ENCODE results near the gene C10orf67. TPM values are rescaled to one million over a fixed set of nuclear protein-coding genes. Genes with fewer than 3 reads are reported as not detected.
"Not testable (repeated sequence)": the region's sequence is repeated elsewhere in the genome, so short reads cannot be mapped to it uniquely, and the experiment has no call there.

C10orf67 gene
- polyA plus RNA-seq, 1 experiment: 0.15 TPM

GRCh38 chr10:23253780-23254179, 90.8 kb downstream of the C10orf67 start:
- Histone ChIP-seq H3K27me3 (ENCODE audit: control insufficient read depth, insufficient read depth, low read length) (no peaks in the 10 kb centered on the region), H3K36me3 (ENCODE audit: control insufficient read depth, insufficient read depth, low read length) (no peaks in the 10 kb centered on the region), H3K4me3 (ENCODE audit: low read depth, low read length) (no peak overlapping the region)
- no peak for TF ChIP-seq CTCF (IDR thresholded peaks at IDR 0.05; ENCODE audit: insufficient read depth, low read depth, low read length)
- ChIA-PET POLR2A (no interaction called here), CTCF (no interaction called here)
- no peak for DNase-seq (ENCODE audit: low read depth)

GRCh38 chr10:23252859-23253258, 91.7 kb downstream of the C10orf67 start:
- DNase-seq (ENCODE audit: low read depth); H3K36me3 ChIP-seq (ENCODE audit: control insufficient read depth, insufficient read depth, low read length); H3K27me3 ChIP-seq (ENCODE audit: control insufficient read depth, insufficient read depth, low read length); POLR2A ChIA-PET; CTCF ChIA-PET; H3K4me3 ChIP-seq (ENCODE audit: low read depth, low read length): not testable (repeated sequence)

- H3K27me3 ChIP-seq (ENCODE audit: control insufficient read depth, insufficient read depth, low read length); H3K4me3 ChIP-seq (ENCODE audit: low read depth, low read length); POLR2A ChIA-PET; H3K36me3 ChIP-seq (ENCODE audit: control insufficient read depth, insufficient read depth, low read length); DNase-seq (ENCODE audit: low read depth): not testable (repeated sequence)
- CTCF ChIA-PET: interaction anchor here (1.4 kb wide), 1 partner anchor 84 kb away, joined by 3 read pairs; no protein-coding TSS in a partner anchor
Measured at GRCh38 chr10:23241779-23242178, 102.8 kb downstream of the C10orf67 start.

GRCh38 chr10:23238015-23238414, 106.6 kb downstream of the C10orf67 start:
- POLR2A ChIA-PET: no interaction called here
- H3K4me3 ChIP-seq (ENCODE audit: low read depth, low read length): no peak overlapping the region
- CTCF ChIA-PET: no interaction called here
- no peaks in the 10 kb centered on the region for H3K36me3 ChIP-seq (ENCODE audit: control insufficient read depth, insufficient read depth, low read length)
- no peaks in the 10 kb centered on the region for H3K27me3 ChIP-seq (ENCODE audit: control insufficient read depth, insufficient read depth, low read length)
- no peak for TF ChIP-seq CTCF (IDR thresholded peaks at IDR 0.05; ENCODE audit: insufficient read depth, low read depth, low read length)
- DNase-seq (ENCODE audit: low read depth): no peak

GRCh38 chr10:23230582-23230981, 114.0 kb downstream of the C10orf67 start:
- Histone ChIP-seq H3K27me3 (ENCODE audit: control insufficient read depth, insufficient read depth, low read length) (no peaks in the 10 kb centered on the region), H3K36me3 (ENCODE audit: control insufficient read depth, insufficient read depth, low read length) (no peaks in the 10 kb centered on the region), H3K4me3 (ENCODE audit: low read depth, low read length) (no peak overlapping the region)
- DNase-seq (ENCODE audit: low read depth): no peak
- POLR2A ChIA-PET: no interaction called here
- CTCF ChIA-PET: no interaction called here
- no peak for TF ChIP-seq CTCF (IDR thresholded peaks at IDR 0.05; ENCODE audit: insufficient read depth, low read depth, low read length)

- ChIA-PET CTCF (interaction anchor here (0.6 kb wide), 1 partner anchor 26 kb away, joined by 3 read pairs; no protein-coding TSS in a partner anchor), POLR2A (no interaction called here)
Measured at GRCh38 chr10:23217471-23217870, 127.1 kb downstream of the C10orf67 start.

More at GRCh38 chr10:23217471-23217870, 127.1 kb downstream of the C10orf67 start:
- Histone ChIP-seq H3K27me3 (ENCODE audit: control insufficient read depth, insufficient read depth, low read length) (no peaks in the 10 kb centered on the region), H3K4me3 (ENCODE audit: low read depth, low read length) (no peak overlapping the region), H3K36me3 (ENCODE audit: control insufficient read depth, insufficient read depth, low read length) (no peaks in the 10 kb centered on the region)
- TF ChIP-seq CTCF (IDR thresholded peaks at IDR 0.05; ENCODE audit: insufficient read depth, low read depth, low read length): no peak
- no peak for DNase-seq (ENCODE audit: low read depth)
